H1 (cell line): Measurements from ENCODE around the gene GSPT1. TPM values are rescaled to one million over a fixed set of nuclear protein-coding genes. Genes with fewer than 3 reads are reported as not detected.

Experiments
- CTCF ChIA-PET: fragments of 300-600 bp; sonication (Branson Sonifier 250); formaldehyde crosslinking; loops from one replicate; lab custom pipeline; 2021; ENCODE audit not compliant: partially characterized antibody; lab: Charles Lee
- POLR2A ChIA-PET: fragments of 300-600 bp; sonication (Branson Sonifier 250); formaldehyde crosslinking; loops from one replicate; lab custom pipeline; 2021; ENCODE audit warnings: inconsistent platforms; ENCODE audit not compliant: partially characterized antibody; lab: Charles Lee
- DNase-seq, 2 experiments: peaks; one replicate each; pipeline versions ENCODE4 v3.0.0 to v3.0.0-alpha.2; 2010 to 2022; ENCODE audit warnings: low spot score in 2 of 2, low read depth in 1 of 2, mixed read lengths in 1 of 2
- FAIRE-seq: peaks from 2 replicates; lab custom pipeline; 2011; peaks lifted over from hg19 to GRCh38; lab: Jason Lieb, UNC
- H2AFZ ChIP-seq: 2 replicates; pipeline ENCODE4 v1.8.1; 2012; ENCODE audit warnings: low read length, inconsistent platforms
- H2AK5ac ChIP-seq: 2 replicates; pipeline ENCODE4 v1.6.1; 2013; ENCODE audit warnings: low read depth, low read length
- H2BK120ac ChIP-seq: replicated peaks from 2 replicates; pipeline ENCODE3; 2013; ENCODE audit warnings: low read depth, low read length, inconsistent platforms
- H2BK12ac ChIP-seq: 2 replicates; pipeline ENCODE4 v1.6.1; 2013; ENCODE audit warnings: low read depth, low read length
- H2BK15ac ChIP-seq: 2 replicates; pipeline ENCODE4 v1.6.1; 2013; ENCODE audit warnings: low read length
- H2BK20ac ChIP-seq: 2 replicates; pipeline ENCODE4 v1.6.1; 2013; ENCODE audit warnings: low read length
- H2BK5ac ChIP-seq: 2 replicates; pipeline ENCODE4 v1.6.1; 2013; ENCODE audit warnings: low read depth, low read length
- H3K14ac ChIP-seq: 2 replicates; pipeline ENCODE4 v1.6.1; 2013; ENCODE audit warnings: inconsistent platforms; ENCODE audit not compliant: insufficient read length
- H3K18ac ChIP-seq: 2 replicates; pipeline ENCODE4 v1.6.1; 2013; ENCODE audit warnings: low read length; ENCODE audit errors: extremely low read depth
- H3K23ac ChIP-seq: 2 replicates; pipeline ENCODE4 v1.6.1; 2013; ENCODE audit warnings: inconsistent platforms; ENCODE audit not compliant: insufficient read length
- H3K23me2 ChIP-seq: 2 replicates; pipeline ENCODE4 v1.6.1; 2013; ENCODE audit warnings: low read depth, low read length
- H3K27ac ChIP-seq: 2 replicates; pipeline ENCODE4 v1.6.1; 2011; ENCODE audit warnings: low read depth, low read length, inconsistent platforms
- H3K27me3 ChIP-seq, 4 experiments: replicated peaks in 1 of 4; 1 replicate in 1 of 4; 2 replicates in 3 of 4; pipeline versions ENCODE4 v1.6.1 to v1.8.1; 2011 to 2013; ENCODE audit warnings: low read length in 3 of 4, mild to moderate bottlenecking in 3 of 4, inconsistent platforms in 2 of 4, mixed read lengths in 2 of 4, moderate library complexity in 1 of 4; ENCODE audit not compliant: control insufficient read depth in 3 of 4, insufficient read depth in 3 of 4; ENCODE audit errors: extremely low read depth in 1 of 4
- H3K36me3 ChIP-seq, 4 experiments: 2 replicates each; pipeline versions ENCODE4 v1.6.1 to v1.8.1; 2011 to 2013; ENCODE audit warnings: mild to moderate bottlenecking in 4 of 4, low read length in 3 of 4, moderate library complexity in 2 of 4, control low read depth in 1 of 4, inconsistent platforms in 1 of 4; ENCODE audit not compliant: insufficient read depth in 4 of 4, control insufficient read depth in 2 of 4
- H3K4ac ChIP-seq: replicated peaks from 2 replicates; pipeline ENCODE3; 2013; ENCODE audit warnings: low read length, low read depth, mixed read lengths, inconsistent platforms; ENCODE audit not compliant: insufficient read length
- H3K4me1 ChIP-seq, 4 experiments: replicated peaks in 1 of 4; 1 replicate in 1 of 4; 2 replicates in 3 of 4; pipeline versions ENCODE4 v1.6.1 to v1.8.1; 2011 to 2013; ENCODE audit warnings: low read length in 3 of 4, inconsistent platforms in 2 of 4, mixed read lengths in 1 of 4; ENCODE audit not compliant: insufficient read depth in 4 of 4, control insufficient read depth in 3 of 4
- H3K4me2 ChIP-seq, 2 experiments: 2 replicates each; pipeline versions ENCODE4 v1.6.1 to v1.8.1; 2011 to 2013; ENCODE audit warnings: low read depth in 2 of 2, low read length in 2 of 2, control low read depth in 1 of 2, inconsistent platforms in 1 of 2, mild to moderate bottlenecking in 1 of 2; ENCODE audit not compliant: insufficient read depth in 1 of 2
- H3K4me3 ChIP-seq, 4 experiments: fragments of 200-600, 300-600 bp in 1 of 4; sonication (generic), shearing (Covaris generic), sonication (Bioruptor Twin) in 1 of 4; 2 replicates each; pipeline versions ENCODE4 v1.5.1 to v1.8.1; 2011 to 2016; ENCODE audit warnings: low read length in 4 of 4, low read depth in 3 of 4, control low read depth in 2 of 4, inconsistent platforms in 2 of 4, mild to moderate bottlenecking in 2 of 4, mixed read lengths in 1 of 4, moderate library complexity in 1 of 4; ENCODE audit not compliant: insufficient read depth in 2 of 4; ENCODE audit errors: extremely low read depth in 1 of 4
- H3K56ac ChIP-seq: replicated peaks from 2 replicates; pipeline ENCODE3; 2013; ENCODE audit warnings: low read depth, mild to moderate bottlenecking, mixed read lengths, low read length, inconsistent platforms; ENCODE audit not compliant: insufficient read length
- H3K79me1 ChIP-seq: 2 replicates; pipeline ENCODE4 v1.6.1; 2013; ENCODE audit warnings: low read depth, low read length, control low read depth
- H3K79me2 ChIP-seq, 2 experiments: 2 replicates each; pipeline versions ENCODE4 v1.6.1 to v1.8.1; 2012 to 2013; ENCODE audit warnings: low read length in 2 of 2, mild to moderate bottlenecking in 2 of 2, inconsistent platforms in 1 of 2; ENCODE audit not compliant: insufficient read depth in 2 of 2, control insufficient read depth in 1 of 2
- H3K9ac ChIP-seq, 4 experiments: replicated peaks in 1 of 4; 1 replicate in 1 of 4; 2 replicates in 3 of 4; pipeline versions ENCODE4 v1.6.1 to v1.8.1; 2011 to 2013; ENCODE audit warnings: low read depth in 3 of 4, low read length in 3 of 4, control low read depth in 2 of 4, mild to moderate bottlenecking in 2 of 4, moderate library complexity in 2 of 4, inconsistent platforms in 1 of 4; ENCODE audit errors: extremely low read depth in 1 of 4
- H3K9me3 ChIP-seq, 2 experiments: 2 replicates each; pipeline versions ENCODE4 v1.6.1 to v1.8.1; 2012 to 2013; ENCODE audit warnings: mild to moderate bottlenecking in 2 of 2, moderate library complexity in 2 of 2, control low read depth in 1 of 2, inconsistent platforms in 1 of 2, low read depth in 1 of 2, low read length in 1 of 2, mixed read lengths in 1 of 2; ENCODE audit not compliant: insufficient read depth in 2 of 2
- H4K20me1 ChIP-seq, 2 experiments: replicated peaks in 1 of 2; 2 replicates each; pipeline versions ENCODE3 to v1.8.1; 2011 to 2013; ENCODE audit warnings: inconsistent platforms in 2 of 2, low read length in 2 of 2, mild to moderate bottlenecking in 1 of 2; ENCODE audit not compliant: insufficient read depth in 2 of 2, control insufficient read depth in 1 of 2
- H4K5ac ChIP-seq: 2 replicates; pipeline ENCODE4 v1.6.1; 2013; ENCODE audit warnings: low read length, low read depth, mixed read lengths, inconsistent platforms; ENCODE audit not compliant: insufficient read length
- H4K8ac ChIP-seq: 2 replicates; pipeline ENCODE4 v1.8.0; 2013; ENCODE audit warnings: mild to moderate bottlenecking, moderate library complexity, low read length, inconsistent platforms; ENCODE audit not compliant: insufficient read depth; ENCODE audit errors: extremely low read depth
- H4K91ac ChIP-seq: replicated peaks from 2 replicates; pipeline ENCODE3; 2013; ENCODE audit warnings: low read length, mixed read lengths, inconsistent platforms; ENCODE audit not compliant: insufficient read length
- CBX5 ChIP-seq: fragments of 300-800, 300-1000 bp; sonication (generic); IDR thresholded peaks from 2 replicates; pipeline ENCODE4 v1.7.1; 2016; ENCODE audit warnings: antibody characterized with exemption, low read length, low read depth
- JUN ChIP-seq: IDR thresholded peaks from 2 replicates; pipeline ENCODE4 v1.6.1; 2011; ENCODE audit warnings: low read depth, mild to moderate bottlenecking, improper control_type of control experiment, low read length
- JUND ChIP-seq: IDR thresholded peaks from 2 replicates; pipeline ENCODE4 v1.6.1; 2011; ENCODE audit warnings: mild to moderate bottlenecking, improper control_type of control experiment, low read length
- NANOG ChIP-seq: IDR thresholded peaks from 2 replicates; pipeline ENCODE4 v1.6.1; 2011; ENCODE audit warnings: low read length, low read depth, mild to moderate bottlenecking, inconsistent platforms; ENCODE audit not compliant: insufficient read depth, poor library complexity, severe bottlenecking
- PHF8 ChIP-seq: fragments of 200-600 bp; sonication (generic); conservative IDR thresholded peaks from 2 replicates; pipeline ENCODE4 v1.7.1; 2012; ENCODE audit warnings: low read depth, mild to moderate bottlenecking, inconsistent platforms, low read length, moderate library complexity
- RBBP5 ChIP-seq: IDR thresholded peaks from 2 replicates; pipeline ENCODE4 v1.7.1; 2012; ENCODE audit warnings: low read depth, mild to moderate bottlenecking, inconsistent platforms, low read length, moderate library complexity, borderline replicate concordance
- RNF2 ChIP-seq: fragments of 200-900, 300-1000 bp; sonication (generic); IDR thresholded peaks from 2 replicates; pipeline ENCODE4 v1.7.1; 2016; ENCODE audit warnings: borderline replicate concordance, low read depth, mild to moderate bottlenecking, antibody characterized with exemption, low read length; ENCODE audit not compliant: poor library complexity, severe bottlenecking; ENCODE audit errors: missing control alignments
- SAP30 ChIP-seq: fragments of 300-600 bp; sonication (generic); IDR thresholded peaks from 2 replicates; pipeline ENCODE4 v1.7.1; 2012; ENCODE audit warnings: low read length, moderate library complexity, mild to moderate bottlenecking, inconsistent platforms; ENCODE audit not compliant: insufficient read depth, insufficient replicate concordance
- TAF7 ChIP-seq: optimal IDR thresholded peaks from 2 replicates; pipeline ENCODE3; 2011; ENCODE audit warnings: low read depth, mild to moderate bottlenecking, inconsistent platforms, low read length, moderate library complexity, borderline replicate concordance
- TEAD4 ChIP-seq: IDR thresholded peaks from 2 replicates; pipeline ENCODE4 v1.6.1; 2012; ENCODE audit warnings: low read depth, low read length, inconsistent platforms, mixed read lengths
- WGBS, 2 experiments: shearing (Covaris generic) in 1 of 2; methylation state at CpG; one replicate each; pipeline versions ENCODE4 v1.1.6 to v1.1.7; 2013 to 2015; ENCODE audit warnings: low lambda C conversion rate in 2 of 2, mixed read lengths in 2 of 2, inconsistent platforms in 1 of 2, low coverage in 1 of 2, missing lambda C conversion rate in 1 of 2; ENCODE audit not compliant: insufficient replicate concordance in 2 of 2, insufficient coverage in 1 of 2, insufficient read length in 1 of 2; ENCODE audit errors: extremely low coverage in 1 of 2, missing lambda C conversion rate in 1 of 2; 5-methylcytosine and 5-hydroxymethylcytosine counted together
- polyA plus RNA-seq, 7 experiments: library from polyadenylated mRNA; depleted of rRNA in 3 of 7; stranded (reverse) in 5 of 7; unstranded in 2 of 7; fragments of >200 nt in 5 of 7; fragments of 200-250 nt in 2 of 7; gene quantifications; 1 replicate in 5 of 7; 2 replicates in 1 of 7; 4 replicates in 1 of 7; pipeline versions ENCODE4 v1.2.1 to v1.2.3, GENCODE V29; 2011 to 2013; ENCODE audit warnings: missing spikeins in 2 of 7, mixed read lengths in 2 of 7
- total RNA-seq: library from RNA; stranded (reverse); fragmentation: NEBNext Ultra II Directional; extraction: Animal tissue kit (Norgen Biotek cat#: 25700); gene quantifications from 2 replicates; pipeline ENCODE4 v1.2.1, GENCODE V29; 2021
- TF ChIP-seq, protein P1 (sequence below): IDR thresholded peaks from 2 replicates; pipeline ENCODE4 v1.6.1; 2012; ENCODE audit warnings: low read length, inconsistent platforms

The GSPT1 gene
- total and polyA plus RNA-seq, 2 of the 8 experiments (the other 6 are each of a cell fraction or from before 2014, with no cell fraction given) = 51.0 to 204 TPM

DNA sequence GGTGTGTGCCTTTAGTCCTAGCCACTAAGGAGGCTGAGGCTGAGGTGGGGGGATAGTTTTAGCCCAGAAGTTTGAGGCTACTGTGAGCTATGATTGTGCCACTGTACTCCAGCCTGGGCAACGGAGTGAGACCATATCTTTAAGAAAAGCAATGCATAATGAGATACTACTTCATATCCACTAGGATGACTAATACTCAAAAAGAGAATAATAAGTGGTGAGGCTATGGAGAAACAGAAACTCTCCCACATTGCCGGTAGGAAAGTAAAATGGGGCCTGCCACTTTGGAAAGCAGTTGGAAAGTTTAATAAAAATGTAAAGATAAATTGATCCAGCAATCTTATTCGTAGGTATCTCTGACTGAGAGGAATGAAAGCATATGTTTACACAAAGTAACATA lies 30.7 kb upstream of the GSPT1 start:
- WGBS, 2 experiments = 88% methylated on average over 3 of the region's 3 CpGs; no CpG with 5 or more reads in 1 of the 2 experiments
- no peak for DNase-seq
- POLR2A ChIA-PET = no interaction called here
- TF ChIP-seq JUN (no peak), TAF7 (no peak), CBX5 (no peak), PHF8 (no peak), SAP30 (no peak), RBBP5 (no peak), TEAD4 (no peak), NANOG (no peak), JUND (no peak), RNF2 (no peak)
- TF ChIP-seq, protein P1, sequence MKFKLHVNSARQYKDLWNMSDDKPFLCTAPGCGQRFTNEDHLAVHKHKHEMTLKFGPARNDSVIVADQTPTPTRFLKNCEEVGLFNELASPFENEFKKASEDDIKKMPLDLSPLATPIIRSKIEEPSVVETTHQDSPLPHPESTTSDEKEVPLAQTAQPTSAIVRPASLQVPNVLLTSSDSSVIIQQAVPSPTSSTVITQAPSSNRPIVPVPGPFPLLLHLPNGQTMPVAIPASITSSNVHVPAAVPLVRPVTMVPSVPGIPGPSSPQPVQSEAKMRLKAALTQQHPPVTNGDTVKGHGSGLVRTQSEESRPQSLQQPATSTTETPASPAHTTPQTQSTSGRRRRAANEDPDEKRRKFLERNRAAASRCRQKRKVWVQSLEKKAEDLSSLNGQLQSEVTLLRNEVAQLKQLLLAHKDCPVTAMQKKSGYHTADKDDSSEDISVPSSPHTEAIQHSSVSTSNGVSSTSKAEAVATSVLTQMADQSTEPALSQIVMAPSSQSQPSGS = no peak

More for the DNA sequence above, 30.7 kb upstream of the GSPT1 start:
- Histone ChIP-seq H4K20me1 (no peaks in the 10 kb centered on the region), H2AK5ac (no peak overlapping the region), H2BK120ac (no peak overlapping the region), H2BK20ac (no peak overlapping the region), H3K4me1 (peaks cover 0 to 4% (median 0%) of the 10 kb centered on the region in 4 experiments; a peak in 2 of 7 replicates), H3K4ac (no peak overlapping the region), H4K91ac (no peak overlapping the region), H3K27me3 (no peaks in the 10 kb centered on the region), H2BK5ac (no peak overlapping the region), H3K9me3 (no peaks in the 10 kb centered on the region), H3K36me3 (no peaks in the 10 kb centered on the region), H3K27ac (no peak overlapping the region), H3K14ac (no peak overlapping the region), H3K79me1 (no peaks in the 10 kb centered on the region), H3K56ac (no peak overlapping the region), H3K4me3 (no peak overlapping the region), H3K23ac (no peak overlapping the region), H3K79me2 (no peaks in the 10 kb centered on the region), H3K23me2 (peaks cover under 1% of the 10 kb centered on the region; the same call in 1 of the 2 replicates), H3K4me2 (no peak overlapping the region), H2AFZ (no peak overlapping the region), H3K9ac (no peak overlapping the region), H4K5ac (no peak overlapping the region), H2BK15ac (no peak overlapping the region), H2BK12ac (no peak overlapping the region), H3K18ac (no peak overlapping the region), H4K8ac (no peak overlapping the region)
- CTCF ChIA-PET = interaction anchor here (0.6 to 4.3 kb wide), 3 partner anchors 73 to 126 kb away, joined by 3 to 22 read pairs (median 4); no protein-coding TSS in a partner anchor
- FAIRE-seq = no peak
